ENCODE results near the gene KIAA0753. TPM values are rescaled to one million over a fixed set of nuclear protein-coding genes. Genes with fewer than 3 reads are reported as not detected.

KIAA0753 gene
- polyA plus RNA-seq, 1 of the 3 experiments (the other 2 are of a cell fraction), result 7.2 TPM

DNA sequence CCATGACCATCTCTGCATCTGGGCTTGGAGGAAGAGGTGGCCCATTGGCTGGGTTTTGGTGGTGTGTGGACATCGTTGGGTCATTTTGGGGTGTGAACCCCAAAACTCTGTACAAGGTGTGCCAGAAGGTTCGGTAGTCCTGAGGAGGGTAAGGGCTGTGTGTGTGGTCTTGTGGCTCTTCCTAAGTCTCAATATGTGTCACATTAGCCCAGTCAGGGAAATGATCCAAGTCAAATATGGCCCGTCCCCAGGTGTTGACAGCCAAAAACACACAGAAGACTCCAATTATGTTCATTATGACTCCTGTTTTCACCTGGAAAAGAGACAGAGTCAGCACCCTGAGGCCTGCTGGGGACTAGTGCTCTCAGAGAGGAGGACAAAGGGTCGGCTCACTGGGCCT lies 45.5 kb upstream of the KIAA0753 start (continued):
- TF ChIP-seq EZH2phosphoT487 (IDR thresholded peaks at IDR 0.05; ENCODE audit: borderline replicate concordance, low read depth) (no peak), MEF2A (IDR thresholded peaks at IDR 0.05; ENCODE audit: borderline replicate concordance, low read depth) (no peak), EP300 (IDR thresholded peaks at IDR 0.05; ENCODE audit: borderline replicate concordance in 1 of 2, low read depth in 1 of 2, low read length in 1 of 2) (no peak), GABPA (IDR thresholded peaks at IDR 0.05; ENCODE audit: low read depth) (no peak), TCF12 (IDR thresholded peaks at IDR 0.05) (no peak), FOXJ3 (CRISPR knock-in tag; IDR thresholded peaks at IDR 0.05) (no peak), NRF1 (IDR thresholded peaks at IDR 0.05; ENCODE audit: low read depth, low read length) (no peak), TAF1 (IDR thresholded peaks at IDR 0.05; ENCODE audit: borderline replicate concordance, low read depth, low read length) (no peak)
- TF ChIP-seq, protein P1, sequence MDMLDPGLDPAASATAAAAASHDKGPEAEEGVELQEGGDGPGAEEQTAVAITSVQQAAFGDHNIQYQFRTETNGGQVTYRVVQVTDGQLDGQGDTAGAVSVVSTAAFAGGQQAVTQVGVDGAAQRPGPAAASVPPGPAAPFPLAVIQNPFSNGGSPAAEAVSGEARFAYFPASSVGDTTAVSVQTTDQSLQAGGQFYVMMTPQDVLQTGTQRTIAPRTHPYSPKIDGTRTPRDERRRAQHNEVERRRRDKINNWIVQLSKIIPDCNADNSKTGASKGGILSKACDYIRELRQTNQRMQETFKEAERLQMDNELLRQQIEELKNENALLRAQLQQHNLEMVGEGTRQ (IDR thresholded peaks at IDR 0.05; ENCODE audit: borderline replicate concordance, low read depth, low read length), result no peak

DNA sequence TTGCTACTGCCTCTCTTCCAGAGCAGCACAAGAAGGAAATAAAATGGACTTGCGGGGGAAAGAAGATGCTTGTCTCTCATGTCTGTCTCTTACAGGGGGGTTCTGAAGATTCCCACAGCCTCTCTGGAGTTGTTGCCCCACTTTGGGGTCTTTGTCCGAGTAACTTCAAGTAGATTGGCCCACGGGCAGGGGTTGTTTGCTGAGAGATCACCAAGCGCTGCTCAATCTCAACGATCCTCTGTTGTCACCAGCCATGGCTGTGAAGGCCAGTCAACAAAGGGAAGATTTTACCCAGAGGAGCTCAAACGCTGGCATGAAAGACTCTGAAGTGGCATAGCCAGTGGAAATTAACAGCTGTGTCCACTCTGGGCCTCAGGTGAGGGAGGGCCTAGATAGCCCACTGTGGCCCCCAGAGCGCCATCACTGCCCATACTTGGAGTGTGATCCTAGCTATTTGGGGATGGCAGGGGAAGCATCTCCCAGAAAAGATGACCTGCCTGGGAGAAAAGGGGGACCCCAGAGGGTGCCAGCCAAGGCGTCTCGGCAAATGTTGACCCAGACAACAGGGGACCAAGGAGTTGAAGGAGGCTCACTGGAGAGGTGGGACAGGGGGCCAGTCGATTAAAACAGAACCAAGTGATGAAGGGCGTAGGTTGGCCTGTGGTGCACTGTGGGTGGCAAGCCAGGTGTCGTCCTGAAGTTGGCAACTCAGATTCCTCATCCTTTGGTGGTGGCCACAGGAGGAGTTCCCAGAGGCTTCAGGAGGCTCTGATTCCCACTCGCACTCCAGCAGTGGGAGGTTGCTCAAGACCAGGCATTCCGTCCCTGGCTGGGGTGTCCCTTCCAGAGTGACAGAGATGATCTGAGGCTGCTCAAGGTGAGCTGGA lies 44.6 kb upstream of the KIAA0753 start:
- CTCF ChIA-PET, result interaction anchor here (2.6 kb wide), 1 partner anchor 19 kb away, joined by 9 read pairs; no protein-coding TSS in a partner anchor
- no peak for DNase-seq
- TF ChIP-seq, protein P2, sequence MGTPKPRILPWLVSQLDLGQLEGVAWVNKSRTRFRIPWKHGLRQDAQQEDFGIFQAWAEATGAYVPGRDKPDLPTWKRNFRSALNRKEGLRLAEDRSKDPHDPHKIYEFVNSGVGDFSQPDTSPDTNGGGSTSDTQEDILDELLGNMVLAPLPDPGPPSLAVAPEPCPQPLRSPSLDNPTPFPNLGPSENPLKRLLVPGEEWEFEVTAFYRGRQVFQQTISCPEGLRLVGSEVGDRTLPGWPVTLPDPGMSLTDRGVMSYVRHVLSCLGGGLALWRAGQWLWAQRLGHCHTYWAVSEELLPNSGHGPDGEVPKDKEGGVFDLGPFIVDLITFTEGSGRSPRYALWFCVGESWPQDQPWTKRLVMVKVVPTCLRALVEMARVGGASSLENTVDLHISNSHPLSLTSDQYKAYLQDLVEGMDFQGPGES (IDR thresholded peaks at IDR 0.05; ENCODE audit: low read depth, low read length), result no peak
- TF ChIP-seq, protein P3, sequence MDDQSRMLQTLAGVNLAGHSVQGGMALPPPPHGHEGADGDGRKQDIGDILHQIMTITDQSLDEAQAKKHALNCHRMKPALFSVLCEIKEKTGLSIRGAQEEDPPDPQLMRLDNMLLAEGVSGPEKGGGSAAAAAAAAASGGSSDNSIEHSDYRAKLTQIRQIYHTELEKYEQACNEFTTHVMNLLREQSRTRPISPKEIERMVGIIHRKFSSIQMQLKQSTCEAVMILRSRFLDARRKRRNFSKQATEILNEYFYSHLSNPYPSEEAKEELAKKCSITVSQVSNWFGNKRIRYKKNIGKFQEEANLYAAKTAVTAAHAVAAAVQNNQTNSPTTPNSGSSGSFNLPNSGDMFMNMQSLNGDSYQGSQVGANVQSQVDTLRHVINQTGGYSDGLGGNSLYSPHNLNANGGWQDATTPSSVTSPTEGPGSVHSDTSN (IDR thresholded peaks at IDR 0.05), result no peak
- no peak for TF ChIP-seq RFX5 (IDR thresholded peaks at IDR 0.05; ENCODE audit: low read length)
- no peak for TF ChIP-seq TAF1 (IDR thresholded peaks at IDR 0.05; ENCODE audit: borderline replicate concordance, low read depth, low read length)
- TF ChIP-seq SIN3A (IDR thresholded peaks at IDR 0.05; ENCODE audit: borderline replicate concordance, low read depth, low read length), result no peak
- no peak for TF ChIP-seq NFIC (IDR thresholded peaks at IDR 0.05; ENCODE audit: borderline replicate concordance)
- no peak for TF ChIP-seq EP300 (IDR thresholded peaks at IDR 0.05; ENCODE audit: borderline replicate concordance in 1 of 2, low read depth in 1 of 2, low read length in 1 of 2)
- TF ChIP-seq FOSL2 (IDR thresholded peaks at IDR 0.05; ENCODE audit: borderline replicate concordance, low read depth), result no peak
- no peak for TF ChIP-seq EZH2phosphoT487 (IDR thresholded peaks at IDR 0.05; ENCODE audit: borderline replicate concordance, low read depth)
- TF ChIP-seq FOXJ3 (CRISPR knock-in tag; IDR thresholded peaks at IDR 0.05), result no peak
- TF ChIP-seq, protein P4, sequence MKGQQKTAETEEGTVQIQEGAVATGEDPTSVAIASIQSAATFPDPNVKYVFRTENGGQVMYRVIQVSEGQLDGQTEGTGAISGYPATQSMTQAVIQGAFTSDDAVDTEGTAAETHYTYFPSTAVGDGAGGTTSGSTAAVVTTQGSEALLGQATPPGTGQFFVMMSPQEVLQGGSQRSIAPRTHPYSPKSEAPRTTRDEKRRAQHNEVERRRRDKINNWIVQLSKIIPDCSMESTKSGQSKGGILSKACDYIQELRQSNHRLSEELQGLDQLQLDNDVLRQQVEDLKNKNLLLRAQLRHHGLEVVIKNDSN (IDR thresholded peaks at IDR 0.05; ENCODE audit: borderline replicate concordance, low read depth), result no peak
- TF ChIP-seq JUND (IDR thresholded peaks at IDR 0.05), result no peak
- no peak for TF ChIP-seq FOXM1 (IDR thresholded peaks at IDR 0.05; ENCODE audit: low read depth)
- TF ChIP-seq, protein P1 (IDR thresholded peaks at IDR 0.05; ENCODE audit: borderline replicate concordance, low read depth, low read length), result no peak
- TF ChIP-seq, protein P5, sequence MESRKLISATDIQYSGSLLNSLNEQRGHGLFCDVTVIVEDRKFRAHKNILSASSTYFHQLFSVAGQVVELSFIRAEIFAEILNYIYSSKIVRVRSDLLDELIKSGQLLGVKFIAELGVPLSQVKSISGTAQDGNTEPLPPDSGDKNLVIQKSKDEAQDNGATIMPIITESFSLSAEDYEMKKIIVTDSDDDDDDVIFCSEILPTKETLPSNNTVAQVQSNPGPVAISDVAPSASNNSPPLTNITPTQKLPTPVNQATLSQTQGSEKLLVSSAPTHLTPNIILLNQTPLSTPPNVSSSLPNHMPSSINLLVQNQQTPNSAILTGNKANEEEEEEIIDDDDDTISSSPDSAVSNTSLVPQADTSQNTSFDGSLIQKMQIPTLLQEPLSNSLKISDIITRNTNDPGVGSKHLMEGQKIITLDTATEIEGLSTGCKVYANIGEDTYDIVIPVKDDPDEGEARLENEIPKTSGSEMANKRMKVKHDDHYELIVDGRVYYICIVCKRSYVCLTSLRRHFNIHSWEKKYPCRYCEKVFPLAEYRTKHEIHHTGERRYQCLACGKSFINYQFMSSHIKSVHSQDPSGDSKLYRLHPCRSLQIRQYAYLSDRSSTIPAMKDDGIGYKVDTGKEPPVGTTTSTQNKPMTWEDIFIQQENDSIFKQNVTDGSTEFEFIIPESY (IDR thresholded peaks at IDR 0.05; ENCODE audit: borderline replicate concordance, low read depth), result no peak
- TF ChIP-seq MXI1 (IDR thresholded peaks at IDR 0.05; ENCODE audit: low read depth, low read length), result no peak
- no peak for TF ChIP-seq SMC3 (IDR thresholded peaks at IDR 0.05; ENCODE audit: low read depth, low read length)
- TF ChIP-seq GATA2 (CRISPR knock-in tag; IDR thresholded peaks at IDR 0.05), result no peak
- TF ChIP-seq, protein P6, sequence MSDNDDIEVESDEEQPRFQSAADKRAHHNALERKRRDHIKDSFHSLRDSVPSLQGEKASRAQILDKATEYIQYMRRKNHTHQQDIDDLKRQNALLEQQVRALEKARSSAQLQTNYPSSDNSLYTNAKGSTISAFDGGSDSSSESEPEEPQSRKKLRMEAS (IDR thresholded peaks at IDR 0.05; ENCODE audit: low read depth), result no peak

More for the DNA sequence above, 44.6 kb upstream of the KIAA0753 start:
- Histone ChIP-seq H3K79me2 (ENCODE audit: insufficient read depth) (no peaks in the 10 kb centered on the region), H3K27ac (ENCODE audit: low read depth in 2 of 2, low read length in 1 of 2) (no peak overlapping the region), H2AFZ (ENCODE audit: low read depth) (no peak overlapping the region), H3K4me2 (no peak overlapping the region), H3K9ac (no peak overlapping the region), H3F3A (replicated peaks; ENCODE audit: insufficient read depth) (no peaks in the 10 kb centered on the region), H3K36me3 (replicated peaks in 1 of 2; ENCODE audit: control insufficient read depth in 1 of 2, insufficient read depth in 2 of 2, low read length in 1 of 2) (no peaks in the 10 kb centered on the region), H3K27me3 (ENCODE audit: insufficient read depth) (peaks cover 79% of the 10 kb centered on the region), H3K4me3 (ENCODE audit: low read depth in 2 of 2, low read length in 1 of 2) (no peak overlapping the region), H3K4me1 (ENCODE audit: control insufficient read depth in 1 of 2, insufficient read depth in 2 of 2, low read depth in 1 of 2, low read length in 1 of 2) (no peaks in the 10 kb centered on the region), H3K9me3 (no peaks in the 10 kb centered on the region), H4K20me1 (ENCODE audit: insufficient read depth) (no peaks in the 10 kb centered on the region), H3K9me2 (no peaks in the 10 kb centered on the region)
- POLR2A ChIA-PET, result no interaction called here
- 16% methylated on average over 7 of the region's 14 CpGs for WGBS (ENCODE audit: low lambda C conversion rate)

All from SK-N-SH (cell line).